ENCODE data around the gene UBIAD1. TPM values are rescaled to one million over a fixed set of nuclear protein-coding genes. Genes with fewer than 3 reads are reported as not detected.
A peak's percentile ranks its signal among the peaks of the same experiment; 100 is the strongest.

Gene UBIAD1, protein sequence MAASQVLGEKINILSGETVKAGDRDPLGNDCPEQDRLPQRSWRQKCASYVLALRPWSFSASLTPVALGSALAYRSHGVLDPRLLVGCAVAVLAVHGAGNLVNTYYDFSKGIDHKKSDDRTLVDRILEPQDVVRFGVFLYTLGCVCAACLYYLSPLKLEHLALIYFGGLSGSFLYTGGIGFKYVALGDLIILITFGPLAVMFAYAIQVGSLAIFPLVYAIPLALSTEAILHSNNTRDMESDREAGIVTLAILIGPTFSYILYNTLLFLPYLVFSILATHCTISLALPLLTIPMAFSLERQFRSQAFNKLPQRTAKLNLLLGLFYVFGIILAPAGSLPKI
- total RNA-seq: 7.6 TPM

DNA sequence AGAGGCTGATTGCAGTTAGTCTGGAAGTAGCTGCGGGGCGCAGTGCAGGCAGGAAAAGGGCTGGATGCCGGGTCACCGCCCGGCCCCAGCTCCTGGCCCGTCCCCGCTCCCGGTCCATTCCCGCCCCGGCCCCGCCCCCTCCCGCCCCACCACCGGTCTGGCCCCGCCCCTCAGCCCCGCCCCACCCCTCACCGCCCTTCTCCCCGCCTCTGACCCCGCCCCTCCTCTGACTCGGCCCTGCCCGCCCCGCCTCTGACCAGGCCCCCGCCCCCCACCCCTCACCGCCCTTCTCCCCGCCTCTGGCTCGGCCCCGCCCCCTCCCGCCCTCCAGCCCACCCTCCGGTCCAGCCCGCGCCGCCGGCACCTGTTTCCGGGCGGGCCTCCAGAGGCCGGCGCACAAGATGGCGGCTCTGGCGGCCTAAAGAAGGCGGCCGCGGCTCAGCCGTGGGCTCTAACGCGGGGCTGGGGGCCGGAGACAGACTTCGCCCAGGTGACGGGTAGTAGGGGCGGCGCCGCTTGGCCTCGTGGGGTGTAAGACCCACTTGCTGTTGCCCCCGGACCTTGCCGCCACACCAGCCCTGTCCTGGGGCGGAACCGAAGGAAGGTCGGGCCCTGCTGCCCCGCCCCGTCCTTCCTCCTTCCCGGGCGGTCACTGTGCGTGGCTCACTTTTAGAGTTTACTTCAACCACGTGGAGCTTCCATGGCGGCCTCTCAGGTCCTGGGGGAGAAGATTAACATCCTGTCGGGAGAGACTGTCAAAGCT lies at the start of gene UBIAD1:
Gene UBIAD1, plus strand, starts transcription at position 367 of the 763 bp plus-strand sequence. Its CDS starts 334 bp downstream, at position 701.
- DNase-seq (ENCODE audit: low spot score): peak; percentile 84
- peak; percentile 90 for ATAC-seq

DNA sequence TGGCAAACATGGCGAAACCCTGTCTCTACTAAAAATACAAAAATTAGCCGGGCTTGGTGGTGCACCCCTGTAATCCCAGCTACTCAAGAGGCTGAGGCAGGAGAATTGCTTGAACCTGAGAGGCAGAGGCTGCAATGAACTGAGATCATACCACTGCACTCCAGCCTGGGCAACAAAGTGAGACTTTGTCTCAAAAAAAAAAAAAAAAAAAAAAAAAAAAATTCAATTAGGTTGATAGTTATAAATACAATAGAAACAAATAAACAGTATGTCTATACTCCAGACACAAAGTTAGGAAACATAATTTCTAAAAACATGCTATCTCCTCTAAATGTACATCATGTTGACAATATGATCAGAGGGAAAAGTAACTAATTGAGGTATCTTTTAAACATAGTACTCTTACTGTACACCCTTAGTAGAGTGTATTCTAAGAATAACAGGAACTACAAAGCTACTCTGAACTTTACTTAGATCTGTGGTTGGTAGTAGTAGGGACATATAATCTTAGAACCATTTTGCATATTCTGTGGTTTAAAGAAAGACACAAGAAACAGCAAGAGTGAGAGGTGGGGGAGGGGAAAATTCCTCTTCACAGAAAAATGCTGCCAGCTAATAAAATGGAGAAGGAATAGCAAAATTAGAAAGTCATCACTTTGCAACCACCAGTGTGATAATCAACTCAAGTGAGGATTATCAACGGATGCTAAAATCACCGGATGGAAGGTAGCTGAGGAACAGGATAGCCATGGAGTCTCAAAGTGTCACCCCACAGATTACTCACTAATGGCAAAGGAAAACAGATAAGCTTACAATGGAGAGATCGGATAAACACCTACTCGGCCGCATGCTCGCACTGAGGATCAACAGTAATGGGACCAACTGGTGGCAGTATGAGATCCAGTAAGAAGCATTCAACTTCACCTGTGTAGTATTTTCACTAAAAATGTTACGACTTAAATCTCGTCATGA lies 45.6 kb upstream of the UBIAD1 start:
- DNase-seq (ENCODE audit: low spot score) (no peak), ATAC-seq (no peak)

DNA sequence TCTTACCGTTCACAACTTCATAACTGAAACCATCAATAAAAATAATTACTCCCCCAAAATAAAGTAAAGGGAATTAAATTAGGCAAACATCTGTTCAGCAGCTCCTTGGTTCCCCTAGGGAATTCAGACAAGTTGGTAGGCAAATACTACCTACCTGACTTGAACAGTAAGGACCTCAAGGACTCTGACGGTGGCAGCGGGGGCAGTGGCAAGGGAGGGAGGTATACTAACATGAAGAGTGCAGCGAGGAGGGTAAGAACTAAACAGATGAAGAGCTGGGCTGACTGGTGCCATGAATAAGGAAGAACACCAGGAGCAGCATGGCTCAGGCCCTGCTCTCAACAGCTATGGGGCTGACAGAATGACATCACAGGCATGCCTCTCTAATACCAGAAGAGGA lies 43.8 kb upstream of the UBIAD1 start:
- ATAC-seq (no peak), DNase-seq (ENCODE audit: low spot score) (no peak)

DNA sequence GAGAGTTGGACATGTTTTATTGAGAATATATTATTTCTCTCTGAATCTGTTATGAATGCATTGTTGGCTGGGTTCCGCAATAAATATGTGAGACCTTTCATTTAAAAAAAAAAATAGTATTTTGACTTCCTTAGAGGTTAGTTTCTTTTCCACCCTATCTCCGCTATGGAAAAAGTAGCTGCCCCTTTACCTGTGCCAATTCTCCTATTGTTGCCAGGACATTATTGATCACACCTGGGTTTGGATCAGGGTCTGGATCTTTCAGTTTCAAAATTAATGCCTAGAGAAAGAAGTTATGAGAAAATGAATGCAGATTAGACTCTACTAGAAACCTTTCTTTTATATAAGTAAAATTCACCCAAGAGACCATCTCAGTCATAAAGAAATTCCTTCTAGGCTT lies 39.8 kb upstream of the UBIAD1 start:
- DNase-seq (ENCODE audit: low spot score) (no peak), ATAC-seq (peak; percentile 65)

DNA sequence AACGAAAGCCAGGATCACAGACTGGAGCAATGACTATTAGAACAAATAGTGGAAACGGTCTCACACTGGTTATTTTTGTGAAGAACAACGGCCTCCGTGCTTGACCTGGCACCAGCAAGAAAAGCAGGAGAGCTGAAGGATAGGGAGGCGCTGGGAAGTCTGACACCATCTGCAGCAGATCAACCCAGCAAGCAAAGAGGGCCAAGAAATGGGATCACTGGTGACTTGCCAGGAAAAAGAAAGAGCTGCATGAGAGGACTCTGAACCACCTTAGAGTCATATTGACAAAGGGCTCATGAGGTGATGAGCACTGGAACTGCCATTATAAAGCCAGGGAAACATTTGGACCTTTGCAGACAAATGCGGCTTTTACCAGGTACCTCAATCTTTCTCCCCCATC lies 35.6 kb upstream of the UBIAD1 start:
- no peak for ATAC-seq
- DNase-seq (ENCODE audit: low spot score): no peak

DNA sequence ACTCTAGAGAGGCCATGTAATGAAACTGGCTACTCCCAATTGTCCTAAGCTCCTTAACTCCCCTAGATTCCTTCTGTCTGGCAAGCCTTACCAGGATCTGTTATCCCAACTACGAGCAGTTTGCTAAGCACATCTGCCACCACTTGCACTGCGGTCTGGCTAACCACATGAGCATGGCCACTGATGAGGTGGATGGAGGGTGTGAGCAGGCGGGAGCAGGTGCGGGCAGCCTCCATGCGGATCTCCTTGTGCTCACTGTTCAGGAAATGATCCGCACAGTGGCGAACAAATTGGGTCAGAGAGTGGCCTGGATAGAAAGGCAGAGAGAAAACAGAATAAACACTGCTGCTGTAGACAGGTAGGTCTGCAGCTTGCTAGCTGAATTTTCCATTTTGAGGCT lies 34.7 kb upstream of the UBIAD1 start:
- ATAC-seq (no peak), DNase-seq (ENCODE audit: low spot score) (no peak)

DNA sequence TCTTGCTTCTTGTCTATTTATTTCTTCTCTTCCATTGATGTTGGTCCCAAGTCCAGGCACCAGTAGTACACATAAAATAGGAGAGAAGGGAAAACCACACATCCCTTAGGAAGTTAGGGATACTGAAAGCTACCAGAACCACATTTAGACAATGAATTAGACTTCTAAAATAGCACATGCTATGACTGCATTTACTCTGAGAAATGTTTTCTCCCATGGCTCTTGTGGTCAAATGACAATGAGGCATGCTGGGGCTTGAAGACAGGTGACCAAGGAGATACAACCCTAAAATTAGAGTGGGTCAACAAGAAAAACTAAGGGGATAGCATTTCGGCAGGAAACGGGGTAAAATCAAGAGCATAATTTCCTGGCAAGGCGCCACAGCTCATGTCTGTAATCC lies 27.8 kb upstream of the UBIAD1 start:
- ATAC-seq (no peak), DNase-seq (ENCODE audit: low spot score) (no peak)

DNA sequence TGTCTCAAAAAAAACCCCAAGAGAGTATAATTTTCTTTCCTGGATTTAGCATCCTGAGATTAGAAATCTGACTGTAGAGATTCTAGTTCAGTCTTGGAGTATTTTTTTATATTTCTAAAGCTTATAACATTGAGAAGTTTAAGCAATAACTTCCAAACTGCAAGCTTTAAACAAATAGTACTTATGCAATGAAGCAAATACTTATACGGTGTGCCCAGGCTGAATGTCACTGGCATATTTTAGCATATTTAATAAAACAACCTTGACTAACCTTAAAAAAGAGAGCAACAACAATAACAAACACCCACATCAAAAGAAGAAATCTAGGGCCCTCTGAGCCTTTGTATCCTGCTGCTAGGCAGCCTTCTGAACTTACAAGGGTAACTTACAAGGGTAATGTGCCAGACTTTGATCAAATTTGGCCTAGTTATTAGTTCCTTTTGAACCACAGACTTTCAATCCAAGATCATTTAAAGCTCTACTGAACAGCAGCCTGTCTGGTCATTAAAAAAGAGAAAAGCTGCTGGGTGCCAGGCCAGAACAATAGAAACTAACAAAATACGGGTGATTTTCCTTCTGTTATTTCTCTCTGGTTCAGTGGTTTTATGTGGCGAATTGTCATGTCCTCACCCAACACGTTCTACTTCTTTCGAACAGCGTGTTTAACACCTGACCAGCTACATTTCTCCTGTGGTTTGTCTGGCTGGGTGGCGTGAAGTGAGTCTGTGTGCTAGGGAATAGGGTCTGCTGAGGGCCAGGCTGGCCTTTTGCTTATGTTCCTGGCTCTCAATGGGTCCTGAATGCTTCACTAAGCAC lies 26.9 kb upstream of the UBIAD1 start:
- peak; percentile 57 for ATAC-seq
- peak; percentile 4 for DNase-seq (ENCODE audit: low spot score)

DNA sequence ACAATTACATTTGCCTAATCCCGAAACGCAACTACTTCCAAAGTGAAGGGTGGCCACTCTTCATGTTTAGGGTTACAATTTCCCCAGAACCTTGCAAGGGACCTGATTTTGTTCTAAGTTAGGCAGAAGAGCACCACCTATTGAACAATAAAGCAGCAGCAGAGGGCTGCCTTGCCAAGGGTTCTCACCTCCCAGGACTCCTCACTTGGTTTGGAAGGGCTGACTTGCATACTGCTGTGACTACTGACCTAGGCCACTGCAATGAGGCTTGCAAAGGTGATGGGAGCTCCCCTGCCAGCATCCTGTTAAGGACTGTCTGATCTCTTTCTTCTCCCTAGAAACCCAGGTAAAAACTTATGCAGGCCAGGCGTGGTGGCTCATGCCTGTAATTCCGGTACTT lies 24.8 kb upstream of the UBIAD1 start:
- peak; percentile 59 for ATAC-seq
- no peak for DNase-seq (ENCODE audit: low spot score)

DNA sequence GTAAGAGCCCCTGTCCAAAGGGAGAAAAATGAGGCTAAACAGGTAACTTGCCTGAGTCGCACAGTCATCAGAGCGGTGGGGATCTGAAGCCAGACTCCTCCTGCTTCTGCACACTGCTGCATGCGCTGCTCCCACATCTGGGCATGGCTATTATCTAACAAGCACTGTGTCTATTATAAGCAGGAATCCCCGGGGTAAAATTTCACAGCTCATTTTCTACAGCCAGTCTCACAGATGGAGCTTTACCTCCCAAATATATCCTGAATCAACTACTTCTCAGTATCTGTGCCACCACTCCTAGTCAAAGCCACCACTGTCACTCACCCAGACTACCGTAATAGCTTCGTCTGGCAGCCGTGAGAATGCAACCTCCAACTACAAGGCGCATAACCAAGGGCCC lies 20.5 kb upstream of the UBIAD1 start:
- DNase-seq (ENCODE audit: low spot score) (no peak), ATAC-seq (no peak)

DNA sequence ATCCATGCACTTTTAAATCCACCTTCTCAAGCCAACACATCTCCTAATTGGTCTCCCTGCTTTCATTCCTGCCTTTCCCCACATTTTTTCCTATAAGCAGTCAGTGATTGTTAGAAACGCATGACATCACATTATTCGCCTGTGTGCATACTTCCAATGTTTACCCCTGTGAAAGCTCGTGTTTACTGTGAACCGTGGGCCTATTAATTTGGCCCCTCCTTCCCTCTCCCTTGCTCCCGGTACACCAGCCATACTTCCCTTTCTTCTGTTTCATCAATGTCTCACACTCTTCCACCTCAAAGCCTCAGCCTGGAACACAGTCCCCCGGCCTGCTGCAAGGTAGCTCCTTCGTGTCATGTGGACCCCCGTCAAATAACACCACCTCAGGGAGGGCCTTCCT lies 19.8 kb upstream of the UBIAD1 start:
- DNase-seq (ENCODE audit: low spot score) (no peak), ATAC-seq (no peak)

DNA sequence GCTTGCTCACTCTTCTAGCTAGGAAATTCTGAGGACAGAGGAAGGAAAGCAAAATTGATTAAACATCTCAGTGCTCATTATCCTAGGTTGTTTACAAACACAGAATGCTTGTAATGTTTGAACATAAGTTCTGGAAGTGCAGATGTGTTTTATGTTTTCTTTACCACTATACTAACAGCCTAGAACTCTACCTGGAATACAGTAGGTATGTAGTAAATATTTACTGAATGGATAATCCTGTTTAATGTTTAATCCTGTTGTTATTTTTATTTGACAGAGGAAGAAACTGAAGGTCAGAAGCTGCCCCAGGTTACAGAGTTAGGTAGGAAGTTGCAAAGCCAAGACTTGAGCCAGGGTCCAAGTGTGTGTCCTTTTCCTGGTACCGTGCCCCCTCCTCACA lies 16.7 kb upstream of the UBIAD1 start:
- ATAC-seq (no peak), DNase-seq (ENCODE audit: low spot score) (no peak)

DNA sequence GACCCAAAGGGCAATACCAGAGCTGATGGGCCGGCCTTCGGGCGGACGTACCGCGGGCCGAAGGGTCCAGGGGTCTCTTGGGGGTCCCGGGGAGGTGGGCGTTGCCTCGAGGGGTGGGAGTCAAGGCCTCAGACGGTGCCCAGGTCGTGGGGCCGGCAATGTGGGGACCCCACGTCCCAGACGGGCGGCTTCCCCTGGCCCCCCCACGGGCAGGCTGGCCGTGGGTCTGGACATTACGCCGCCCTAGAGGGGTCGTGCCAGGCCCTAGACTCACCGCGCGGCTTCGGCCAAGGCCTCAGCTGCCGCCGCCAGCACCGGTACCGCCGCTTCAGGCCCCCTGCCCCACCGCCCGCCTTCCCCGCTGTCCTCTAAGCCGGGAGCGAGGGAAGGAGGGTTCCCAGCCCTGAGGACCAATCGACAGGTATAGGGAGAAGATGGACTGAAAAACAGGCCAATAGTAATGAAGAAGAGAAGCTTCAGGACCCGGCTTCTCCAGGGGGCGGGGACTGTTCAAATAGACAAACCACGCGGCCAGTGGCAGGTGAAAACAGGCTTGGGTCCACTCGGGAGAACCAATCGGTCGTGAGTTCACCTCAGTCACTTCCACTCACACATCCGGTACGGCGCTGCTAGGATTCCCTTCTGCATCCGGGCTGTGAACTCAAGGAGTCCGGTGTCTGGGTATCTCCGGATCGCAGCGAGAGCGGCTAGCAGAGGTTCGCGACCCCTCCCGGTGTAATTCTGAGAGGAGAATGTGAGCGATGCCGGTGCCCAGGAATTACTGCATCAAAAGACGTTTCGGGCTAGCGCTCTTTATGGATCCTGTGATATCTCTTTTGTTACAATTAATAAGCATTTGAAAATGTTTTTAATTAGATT lies 10.6 kb upstream of the UBIAD1 start, which contains the start of gene MTOR:
Gene MTOR, minus strand, starts transcription at position 381 of the 879 bp plus-strand sequence. CDS start 3,142 bp downstream, outside the sequence.
- DNase-seq (ENCODE audit: low spot score) (peak; percentile 99), ATAC-seq (peak; percentile 97)

DNA sequence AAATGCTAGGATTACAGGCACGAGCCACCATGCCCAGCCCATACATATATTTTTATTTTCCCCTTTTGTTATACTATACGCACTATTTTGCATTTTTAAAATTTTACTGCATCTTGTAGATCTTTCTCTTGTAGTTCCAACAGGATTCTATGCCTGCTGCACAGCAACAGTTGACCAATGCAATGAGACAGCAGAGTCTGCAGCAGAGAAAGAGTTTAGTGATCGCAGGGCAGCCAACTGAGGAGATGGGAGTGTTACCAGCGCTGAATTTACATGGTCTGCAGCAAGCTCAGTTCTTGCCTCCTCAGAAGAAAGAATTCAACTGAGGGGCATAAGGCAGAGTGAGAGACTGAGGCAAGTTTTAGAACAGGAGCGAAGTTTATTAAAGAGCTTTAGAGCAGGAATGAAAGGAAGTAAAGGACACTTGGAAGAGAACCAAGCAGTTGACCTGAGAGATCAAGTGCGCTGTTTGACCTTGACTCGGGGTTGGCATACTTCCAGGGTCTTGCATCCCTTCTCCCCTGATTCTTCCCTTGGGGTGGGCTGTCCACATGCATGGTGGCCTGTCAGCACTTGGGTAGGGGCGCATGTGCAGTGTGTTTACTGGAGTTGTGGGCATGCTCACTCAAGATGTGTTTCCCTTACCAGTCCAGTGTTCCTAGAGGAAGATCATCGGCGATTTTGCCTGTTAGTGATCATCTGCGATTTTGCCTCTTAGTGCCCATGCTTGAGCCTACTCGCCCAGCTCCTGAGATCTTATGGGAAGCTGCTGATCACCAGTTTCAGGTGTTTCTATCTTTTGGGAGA lies 6.5 kb upstream of the UBIAD1 start:
- DNase-seq (ENCODE audit: low spot score) (no peak), ATAC-seq (no peak)

DNA sequence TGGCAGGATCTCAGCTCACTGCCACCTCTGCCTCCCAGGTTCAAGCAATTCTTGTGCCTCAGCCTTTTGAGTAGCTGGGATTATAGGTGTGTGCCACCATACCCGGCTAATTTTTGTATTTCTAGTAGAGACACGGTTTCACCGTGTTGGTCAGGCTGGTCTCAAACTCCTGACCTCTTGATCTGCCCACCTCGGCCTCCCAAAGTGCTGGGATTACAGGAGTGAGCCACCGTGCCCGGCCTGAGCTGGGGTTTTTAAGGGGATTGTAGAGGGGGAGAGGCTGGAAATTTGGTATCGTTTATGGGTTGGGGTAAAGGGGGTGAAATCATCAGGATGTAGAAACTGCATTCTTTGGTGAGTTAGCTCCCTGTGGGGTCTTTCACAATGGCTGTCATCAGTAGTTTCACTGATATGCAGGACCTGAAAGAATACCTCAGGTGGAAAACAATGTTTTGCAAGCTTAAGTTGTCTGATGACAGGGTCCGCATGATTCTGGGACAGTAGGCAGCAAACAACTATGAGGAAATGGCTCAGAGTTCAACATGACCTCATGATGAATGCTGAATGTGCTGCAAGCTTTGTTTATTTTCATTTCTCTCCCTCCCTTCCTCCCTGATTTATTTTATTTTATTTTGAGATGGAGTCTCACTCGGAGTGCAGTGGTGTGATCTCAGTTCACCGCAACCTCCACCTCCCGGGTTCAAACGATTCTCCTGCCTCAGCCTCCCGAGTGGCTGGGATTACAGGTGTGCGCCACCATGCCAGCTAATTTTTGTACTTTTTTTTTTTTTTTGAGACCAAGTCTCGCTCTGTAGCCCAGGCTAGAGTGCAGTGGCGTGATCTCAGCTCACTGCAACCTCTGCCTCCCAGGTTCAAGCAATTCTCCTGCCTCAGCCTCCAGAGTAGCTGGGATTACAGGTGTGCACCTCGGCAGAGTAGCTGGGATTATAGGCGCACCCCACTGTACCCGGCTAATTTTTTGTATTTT lies 5.4 kb upstream of the UBIAD1 start:
- DNase-seq (ENCODE audit: low spot score) (peak; percentile 64), ATAC-seq (peak; percentile 80)

DNA sequence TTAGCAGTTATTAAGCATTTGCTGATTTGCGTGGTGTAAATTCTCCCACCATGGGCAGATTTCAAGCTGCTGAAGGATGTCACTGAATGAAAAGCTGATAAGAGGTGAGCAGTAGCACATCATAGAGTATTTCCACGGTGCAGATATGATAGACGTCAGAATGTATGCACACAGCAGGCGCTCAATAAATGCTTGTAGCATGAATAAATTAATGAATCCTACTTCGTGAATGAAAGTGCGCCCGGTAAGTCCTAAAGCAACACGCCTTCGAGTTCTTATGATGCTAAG lies 510 bp upstream of the UBIAD1 start:
- DNase-seq (ENCODE audit: low spot score) (no peak), ATAC-seq (no peak)

DNA sequence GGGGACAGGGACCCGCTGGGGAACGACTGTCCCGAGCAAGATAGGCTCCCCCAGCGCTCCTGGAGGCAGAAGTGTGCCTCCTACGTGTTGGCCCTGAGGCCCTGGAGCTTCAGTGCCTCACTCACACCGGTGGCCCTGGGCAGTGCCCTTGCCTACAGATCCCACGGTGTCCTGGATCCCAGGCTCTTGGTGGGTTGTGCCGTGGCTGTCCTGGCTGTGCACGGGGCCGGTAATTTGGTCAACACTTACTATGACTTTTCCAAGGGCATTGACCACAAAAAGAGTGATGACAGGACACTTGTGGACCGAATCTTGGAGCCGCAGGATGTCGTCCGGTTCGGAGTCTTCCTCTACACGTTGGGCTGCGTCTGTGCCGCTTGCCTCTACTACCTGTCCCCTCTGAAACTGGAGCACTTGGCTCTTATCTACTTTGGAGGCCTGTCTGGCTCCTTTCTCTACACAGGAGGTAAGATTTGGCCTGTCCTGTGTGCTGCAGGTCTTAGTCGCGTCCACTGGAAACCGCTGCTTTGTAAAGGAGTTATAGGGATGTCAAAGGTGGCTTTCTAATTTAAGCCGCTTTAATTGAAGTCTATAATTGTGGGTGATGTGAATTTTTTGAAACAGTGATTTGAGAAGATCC lies 717 bp downstream of the UBIAD1 start:
- DNase-seq (ENCODE audit: low spot score) (no peak), ATAC-seq (peak; percentile 41)

All from left lobe of liver (tissue), 2 donors.